Sigmoid colon (tissue), 4 donors: ENCODE measurements around the gene PDZD7.

Experiments
- CTCF ChIP-seq, 4 experiments: fragments of 450-650 bp in 3 of 4; fragments of 200-600 bp in 1 of 4; IDR thresholded peaks; one replicate each; pipeline ENCODE4 v1.5.1; 2016 to 2019; ENCODE audit warnings: antibody characterized with exemption in 4 of 4, mild to moderate bottlenecking in 3 of 4, moderate library complexity in 2 of 4
- EP300 ChIP-seq, 4 donors: sonication (generic); formaldehyde crosslinking; IDR thresholded peaks; one replicate each; pipeline ENCODE4 v1.6.1; 2017; ENCODE audit warnings: antibody characterized with exemption in 4 of 4
- POLR2A ChIP-seq, 2 donors: fragments of 450-650 bp; IDR thresholded peaks; one replicate each; pipeline ENCODE4 v1.6.1; 2016; ENCODE audit warnings: antibody characterized with exemption in 2 of 2, mild to moderate bottlenecking in 2 of 2, moderate library complexity in 2 of 2
- POLR2AphosphoS5 ChIP-seq, 4 donors: sonication (generic); formaldehyde crosslinking; IDR thresholded peaks; one replicate each; pipeline ENCODE4 v1.6.1; 2017; ENCODE audit warnings: antibody characterized with exemption in 4 of 4

GRCh38 chr10:101021692-101022251, 9.2 kb downstream of the PDZD7 start:
- TF ChIP-seq CTCF (IDR thresholded peaks at IDR 0.05): no peak
- no peak for TF ChIP-seq POLR2A (IDR thresholded peaks at IDR 0.05)
- no peak for TF ChIP-seq POLR2AphosphoS5 (IDR thresholded peaks at IDR 0.05)
- TF ChIP-seq EP300 (IDR thresholded peaks at IDR 0.05): no peak
